Measurements from ENCODE around the gene SNX33. TPM values are rescaled to one million over a fixed set of nuclear protein-coding genes. Genes with fewer than 3 reads are reported as not detected.
"Not testable (repeated sequence)": the region's sequence is repeated elsewhere in the genome, so short reads cannot be mapped to it uniquely, and the experiment has no call there.

The SNX33 gene
- total and polyA plus RNA-seq, 2 donors (not counting 1 experiment from before 2014, with no cell fraction given), result 0.22 to 0.59 TPM

DNA sequence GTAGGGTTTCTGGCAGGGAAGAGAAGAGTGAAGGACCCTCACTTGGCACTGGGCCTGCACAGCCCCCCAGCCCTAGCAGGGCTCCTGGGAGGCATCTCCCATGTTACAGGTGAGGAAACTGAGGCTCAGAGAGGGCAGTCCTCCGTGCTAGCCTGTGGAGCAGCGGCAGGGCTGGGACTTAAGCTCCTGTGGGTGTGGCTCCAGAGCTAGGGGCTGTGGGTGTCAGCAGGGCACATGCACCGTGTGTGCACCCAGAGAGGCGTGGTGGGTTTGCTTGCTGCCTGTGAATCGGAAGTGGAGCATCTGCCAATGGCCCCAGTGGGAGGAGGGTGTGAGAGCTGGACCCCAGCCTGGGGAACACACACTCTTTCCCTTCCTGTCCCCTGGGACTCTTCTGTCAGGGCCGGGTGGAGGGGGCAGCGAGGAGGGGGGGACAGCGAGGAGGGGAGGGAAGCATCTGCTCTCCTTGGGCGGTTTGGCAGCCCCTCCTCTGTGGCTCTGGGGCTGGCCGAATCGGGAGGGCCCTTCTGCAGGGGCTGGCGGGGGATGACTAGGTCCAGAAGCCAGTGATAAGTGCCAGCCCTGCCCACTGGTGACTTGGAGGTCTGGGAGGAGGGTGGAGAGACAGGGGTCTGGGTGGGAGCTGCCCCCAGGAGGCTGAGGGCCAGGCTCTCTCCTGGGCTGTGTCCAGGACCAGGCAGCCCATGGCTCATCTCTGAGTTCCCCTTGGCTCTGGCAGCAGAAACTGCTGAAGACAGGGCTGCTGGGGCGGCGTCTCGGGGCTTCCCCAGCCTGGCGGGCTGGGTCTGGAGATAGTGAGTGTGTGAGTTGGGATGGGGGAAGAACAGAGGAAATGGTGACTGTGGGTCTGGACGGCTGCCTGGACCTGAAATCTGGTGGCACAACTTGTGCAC lies 52.5 kb downstream of the SNX33 start:
- Mint-ChIP-seq H3K27ac (peak overlapping the region; percentile 65), H3K4me3 (peak overlapping the region; percentile 70), H3K4me1 (peaks cover 67% of the 10 kb centered on the region)
- H3K9me3 Mint-ChIP-seq (ENCODE audit: insufficient read depth); CTCF ChIA-PET; H3K27me3 ChIP-seq (replicated peaks in 1 of 4; ENCODE audit: control extremely low read depth in 1 of 4, control insufficient read depth in 3 of 4, insufficient read depth in 4 of 4, low read length in 3 of 4); POLR2A ChIA-PET; intact Hi-C loops (cut with micrococcal nuclease); H3K9me3 ChIP-seq (ENCODE audit: control extremely low read depth in 1 of 3, control insufficient read depth in 2 of 3, insufficient read depth in 1 of 3, low read length in 2 of 3); H4K20me1 ChIP-seq (ENCODE audit: control insufficient read depth, insufficient read depth, low read length, poor library complexity, severe bottlenecking); H3K36me3 ChIP-seq (replicated peaks in 1 of 2; ENCODE audit: control extremely low read depth in 1 of 2, control insufficient read depth in 1 of 2, extremely low read depth in 1 of 2, insufficient read depth in 2 of 2, low read length in 1 of 2); H3K79me2 ChIP-seq (ENCODE audit: control insufficient read depth, insufficient read depth, low read length); H3K27me3 Mint-ChIP-seq; H2AFZ ChIP-seq (ENCODE audit: insufficient read depth, low read depth, low read length, poor library complexity, severe bottlenecking); H3K4me3 ChIP-seq (ENCODE audit: control extremely low read depth in 1 of 5, extremely low read depth in 1 of 5, insufficient read depth in 1 of 5, low read depth in 2 of 5, low read length in 4 of 5): not testable (repeated sequence)
- Histone ChIP-seq H3K9ac (ENCODE audit: low read length) (peak overlapping the region; percentile 37), H3K27ac (ENCODE audit: low read length in 2 of 2) (peak overlapping the region in 1 of 2 donors; percentile 6), H3K4me2 (replicated peaks; ENCODE audit: low read depth, low read length, poor library complexity, severe bottlenecking) (peak overlapping the region; percentile 57), H3K4me1 (ENCODE audit: control insufficient read depth in 2 of 2, insufficient read depth in 2 of 2, low read length in 2 of 2) (peaks cover 42 to 67% of the 10 kb centered on the region in 2 donors)
- ATAC-seq (ENCODE audit: low read depth) (peak; percentile 75), DNase-seq (peak; percentile 67)
- 1% methylated on average over 7 of the region's 17 CpGs for WGBS (ENCODE audit: insufficient coverage)

DNA sequence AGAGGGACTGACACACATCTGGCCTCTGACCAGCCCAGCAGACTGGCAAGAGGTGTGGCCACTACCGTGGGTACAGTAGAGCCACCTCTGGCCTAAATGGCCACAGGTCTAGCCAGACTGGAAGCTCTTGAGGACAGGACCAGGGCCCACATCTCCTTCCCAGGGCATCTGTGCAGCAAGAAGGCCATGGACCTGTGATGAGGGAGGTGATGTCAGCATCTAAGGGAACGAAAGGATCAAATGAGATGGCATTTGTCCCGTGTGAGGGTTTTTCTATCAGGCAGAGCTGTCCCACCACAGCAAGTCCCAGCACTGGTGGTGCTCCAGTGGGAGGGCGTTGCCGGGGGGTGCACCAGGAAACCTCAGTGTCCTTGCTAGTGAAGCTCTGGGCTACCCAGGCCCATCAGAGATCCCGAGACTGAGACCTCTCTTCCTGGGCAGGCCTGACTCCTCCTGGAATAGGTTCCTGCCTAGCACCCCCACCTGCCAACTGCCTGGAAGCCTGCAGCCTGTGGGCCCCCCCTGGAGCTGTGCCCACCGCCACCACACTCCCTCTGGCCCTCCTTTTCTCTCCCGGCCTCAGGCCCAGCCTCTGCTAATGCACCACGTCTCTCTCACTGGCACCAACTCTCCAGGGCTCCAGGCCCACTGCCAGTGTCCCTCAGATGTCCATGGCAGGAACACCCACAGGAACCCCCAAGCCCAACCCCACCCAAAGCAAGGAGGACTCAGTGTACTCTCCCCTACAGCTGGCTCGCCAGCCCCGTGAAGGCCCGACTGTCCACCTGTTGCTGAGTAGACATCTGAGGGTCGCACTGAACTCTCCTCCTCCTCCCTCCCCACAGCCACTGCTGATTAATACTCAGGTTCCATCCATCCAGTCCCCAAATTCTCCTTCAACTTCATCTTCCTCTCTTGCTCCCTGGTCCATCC lies 53.6 kb downstream of the SNX33 start:
- H3K79me2 ChIP-seq (ENCODE audit: control insufficient read depth, insufficient read depth, low read length); DNase-seq; H2AFZ ChIP-seq (ENCODE audit: insufficient read depth, low read depth, low read length, poor library complexity, severe bottlenecking); H4K20me1 ChIP-seq (ENCODE audit: control insufficient read depth, insufficient read depth, low read length, poor library complexity, severe bottlenecking); H3K4me3 ChIP-seq (ENCODE audit: control extremely low read depth in 1 of 5, extremely low read depth in 1 of 5, insufficient read depth in 1 of 5, low read depth in 2 of 5, low read length in 4 of 5); H3K9me3 ChIP-seq (ENCODE audit: control extremely low read depth in 1 of 3, control insufficient read depth in 2 of 3, insufficient read depth in 1 of 3, low read length in 2 of 3); H3K27ac ChIP-seq (ENCODE audit: low read length in 2 of 2); ATAC-seq (ENCODE audit: low read depth); H3K27me3 ChIP-seq (replicated peaks in 1 of 4; ENCODE audit: control extremely low read depth in 1 of 4, control insufficient read depth in 3 of 4, insufficient read depth in 4 of 4, low read length in 3 of 4); intact Hi-C loops (cut with micrococcal nuclease); H3K27me3 Mint-ChIP-seq; H3K36me3 ChIP-seq (replicated peaks in 1 of 2; ENCODE audit: control extremely low read depth in 1 of 2, control insufficient read depth in 1 of 2, extremely low read depth in 1 of 2, insufficient read depth in 2 of 2, low read length in 1 of 2); POLR2A ChIA-PET; CTCF ChIA-PET; H3K4me2 ChIP-seq (replicated peaks; ENCODE audit: low read depth, low read length, poor library complexity, severe bottlenecking); H3K9me3 Mint-ChIP-seq (ENCODE audit: insufficient read depth); H3K9ac ChIP-seq (ENCODE audit: low read length): not testable (repeated sequence)
- H3K27ac Mint-ChIP-seq, result peak overlapping the region; percentile 46
- H3K4me1 ChIP-seq (ENCODE audit: control insufficient read depth in 2 of 2, insufficient read depth in 2 of 2, low read length in 2 of 2), result peaks cover 31 to 56% of the 10 kb centered on the region in 2 donors
- H3K4me1 Mint-ChIP-seq, result peaks cover 56% of the 10 kb centered on the region
- peak overlapping the region; percentile 21 for H3K4me3 Mint-ChIP-seq
- 76% methylated on average over 6 of the region's 13 CpGs for WGBS (ENCODE audit: insufficient coverage)
